Uterus (tissue), 4 donors: ENCODE data around the gene C19orf25. TPM values are rescaled to one million over a fixed set of nuclear protein-coding genes. Genes with fewer than 3 reads are reported as not detected.

Source experiments
- DNase-seq, 2 donors: peaks; one replicate each; pipeline ENCODE4 v3.0.0-alpha.2; 2019 to 2020
- H3K27ac ChIP-seq, 2 donors: fragments of 200-600 bp; sonication (generic); 1 replicate in 1 of 2; 2 replicates in 1 of 2; pipeline ENCODE4 v1.5.1; 2016 to 2018
- H3K27me3 ChIP-seq, 2 donors: fragments of 200-600 bp; sonication (generic); one replicate each; pipeline ENCODE4 v1.5.1; 2018 to 2019; ENCODE audit warnings: control low read depth in 1 of 2
- H3K36me3 ChIP-seq, 2 donors: fragments of 200-600 bp; sonication (generic); one replicate each; pipeline ENCODE4 v1.5.1; 2019; ENCODE audit warnings: control low read depth in 1 of 2
- H3K4me1 ChIP-seq, 2 donors: fragments of 200-600 bp; sonication (generic); one replicate each; pipeline ENCODE4 v1.5.1; 2018 to 2019; ENCODE audit warnings: control low read depth in 1 of 2
- H3K4me3 ChIP-seq, 2 donors: fragments of 200-600 bp; sonication (generic); 1 replicate in 1 of 2; 2 replicates in 1 of 2; pipeline ENCODE4 v1.5.1; 2018 to 2019; ENCODE audit warnings: mild to moderate bottlenecking in 1 of 2
- H3K9me3 ChIP-seq, 2 donors: fragments of 200-600 bp; sonication (generic); one replicate each; pipeline ENCODE4 v1.5.1; 2019; ENCODE audit warnings: control low read depth in 1 of 2
- POLR2A ChIP-seq, 2 donors: fragments of 450-650 bp; IDR thresholded peaks; one replicate each; pipeline ENCODE4 v1.6.1; 2016; ENCODE audit warnings: antibody characterized with exemption in 2 of 2, mild to moderate bottlenecking in 1 of 2, moderate library complexity in 1 of 2
- intact Hi-C: fragments of 100-400 bp; cut with DNase I; formaldehyde crosslinking; loops from one replicate; pipeline ENCODE4 v1.15.1; 2023; ENCODE audit warnings: low total_unique reads
- total RNA-seq, 4 donors: library from RNA; depleted of rRNA in 3 of 4; stranded (reverse); fragments of >200 nt in 3 of 4; gene quantifications; one replicate each; pipeline versions ENCODE4 v1.1.0 to v1.2.4, GENCODE V29; 2014 to 2023
- TF ChIP-seq, protein P1 (sequence below), 4 experiments: fragments of 200-600 bp in 2 of 4; fragments of 450-650 bp in 2 of 4; sonication (generic) in 2 of 4; IDR thresholded peaks; one replicate each; pipeline ENCODE4 v1.5.1; 2016 to 2019; ENCODE audit warnings: antibody characterized with exemption in 4 of 4, mild to moderate bottlenecking in 2 of 4, moderate library complexity in 1 of 4
- donor health status: DM: yes; HTN: yes; CAD: no.

The C19orf25 gene
- total RNA-seq, 4 donors from 2014 or later: 17.7 to 32.9 (median 28.9) TPM

DNA sequence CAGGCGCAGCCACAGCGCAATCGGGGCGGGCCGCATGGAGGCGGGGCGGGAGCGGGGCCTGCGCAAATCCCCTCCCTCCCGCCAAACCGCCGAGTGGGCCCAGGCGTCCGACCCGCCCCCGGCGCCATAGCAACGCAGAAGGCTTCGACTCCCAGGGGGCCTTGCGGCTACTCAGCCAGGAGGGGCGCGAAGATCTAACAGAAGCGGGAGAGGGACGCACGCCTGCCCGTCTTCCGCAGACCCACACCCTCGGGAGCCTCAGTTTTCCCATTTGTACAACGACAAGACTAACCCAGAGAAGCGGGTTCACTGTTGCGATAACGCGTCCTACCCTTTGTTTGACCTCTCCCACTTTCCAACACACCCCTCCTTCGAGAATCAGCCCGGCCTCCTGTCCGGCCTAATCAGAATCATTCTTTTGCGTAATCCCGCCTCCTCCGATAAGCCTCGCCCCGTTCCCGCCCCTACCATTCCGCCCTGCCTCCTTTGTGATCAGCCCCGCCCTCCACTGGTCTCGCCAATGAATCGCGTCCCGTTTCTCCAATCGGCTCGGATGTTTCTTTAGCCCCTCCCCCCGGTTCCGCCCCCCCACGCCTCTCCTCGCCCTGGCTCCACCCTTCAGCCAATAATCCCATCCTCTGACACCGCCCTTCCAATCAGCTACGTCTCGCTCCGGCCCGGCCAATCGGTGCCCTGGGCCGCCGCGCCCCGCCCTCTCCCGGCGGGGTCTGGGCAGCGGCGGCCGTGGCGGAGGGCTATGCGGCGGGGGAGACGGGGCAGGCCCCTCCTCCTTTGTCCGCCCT lies 11.5 kb upstream of the C19orf25 start, which contains the start of gene PCSK4:
Gene PCSK4 (minus strand): TSS at position 40 of the 803 bp plus-strand sequence. CDS start 4 bp downstream, at position 36.
- intact Hi-C loops: no loop called here
- H3K27me3 ChIP-seq: no peaks in the 10 kb centered on the region
- H3K27ac ChIP-seq: peak within 1 kb of the TSS; percentile 69 to 80
- no peaks in the 10 kb centered on the region for H3K36me3 ChIP-seq
- peaks cover 0 to 6% of the 10 kb centered on the region in 2 donors for H3K4me1 ChIP-seq
- peak within 1 kb of the TSS; percentile 44 to 45 for H3K4me3 ChIP-seq
- peak; percentile 99 to 100 for DNase-seq
- H3K9me3 ChIP-seq: no peaks in the 10 kb centered on the region
- peak in 1 of 2 donors; percentile 40 for TF ChIP-seq POLR2A (IDR thresholded peaks at IDR 0.05)
- TF ChIP-seq, protein P1, sequence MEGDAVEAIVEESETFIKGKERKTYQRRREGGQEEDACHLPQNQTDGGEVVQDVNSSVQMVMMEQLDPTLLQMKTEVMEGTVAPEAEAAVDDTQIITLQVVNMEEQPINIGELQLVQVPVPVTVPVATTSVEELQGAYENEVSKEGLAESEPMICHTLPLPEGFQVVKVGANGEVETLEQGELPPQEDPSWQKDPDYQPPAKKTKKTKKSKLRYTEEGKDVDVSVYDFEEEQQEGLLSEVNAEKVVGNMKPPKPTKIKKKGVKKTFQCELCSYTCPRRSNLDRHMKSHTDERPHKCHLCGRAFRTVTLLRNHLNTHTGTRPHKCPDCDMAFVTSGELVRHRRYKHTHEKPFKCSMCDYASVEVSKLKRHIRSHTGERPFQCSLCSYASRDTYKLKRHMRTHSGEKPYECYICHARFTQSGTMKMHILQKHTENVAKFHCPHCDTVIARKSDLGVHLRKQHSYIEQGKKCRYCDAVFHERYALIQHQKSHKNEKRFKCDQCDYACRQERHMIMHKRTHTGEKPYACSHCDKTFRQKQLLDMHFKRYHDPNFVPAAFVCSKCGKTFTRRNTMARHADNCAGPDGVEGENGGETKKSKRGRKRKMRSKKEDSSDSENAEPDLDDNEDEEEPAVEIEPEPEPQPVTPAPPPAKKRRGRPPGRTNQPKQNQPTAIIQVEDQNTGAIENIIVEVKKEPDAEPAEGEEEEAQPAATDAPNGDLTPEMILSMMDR (IDR thresholded peaks at IDR 0.05): peak in 1 of 4 experiments; percentile 6

GRCh38 chr19:1489463-1490310 lies 10.7 kb upstream of the C19orf25 start:
- H3K4me3 ChIP-seq: peak overlapping the region; percentile 37 to 45
- peaks cover 0 to 6% of the 10 kb centered on the region in 2 donors for H3K4me1 ChIP-seq
- peak overlapping the region; percentile 69 to 80 for H3K27ac ChIP-seq
- TF ChIP-seq, protein P1 (IDR thresholded peaks at IDR 0.05): no peak
- TF ChIP-seq POLR2A (IDR thresholded peaks at IDR 0.05): no peak
- no peaks in the 10 kb centered on the region for H3K36me3 ChIP-seq
- H3K27me3 ChIP-seq: no peaks in the 10 kb centered on the region
- H3K9me3 ChIP-seq: no peaks in the 10 kb centered on the region
- intact Hi-C loops: no loop called here
- DNase-seq: no peak

GRCh38 chr19:1488282-1488601 lies 9.2 kb upstream of the C19orf25 start:
- intact Hi-C loops: no loop called here
- Histone ChIP-seq H3K4me3 (no peak overlapping the region), H3K9me3 (no peaks in the 10 kb centered on the region), H3K27ac (no peak overlapping the region), H3K27me3 (no peaks in the 10 kb centered on the region), H3K4me1 (peaks cover 0 to 6% of the 10 kb centered on the region in 2 donors), H3K36me3 (no peaks in the 10 kb centered on the region)
- no peak for DNase-seq
- TF ChIP-seq POLR2A (IDR thresholded peaks at IDR 0.05): no peak
- TF ChIP-seq, protein P1 (IDR thresholded peaks at IDR 0.05): no peak

GRCh38 chr19:1487576-1488281 lies 8.7 kb upstream of the C19orf25 start:
- intact Hi-C loops: no loop called here

More at GRCh38 chr19:1487576-1488281, 8.7 kb upstream of the C19orf25 start:
- Histone ChIP-seq H3K27me3 (no peaks in the 10 kb centered on the region), H3K27ac (no peak overlapping the region), H3K4me3 (no peak overlapping the region), H3K9me3 (no peaks in the 10 kb centered on the region), H3K4me1 (peaks cover 0 to 6% of the 10 kb centered on the region in 2 donors), H3K36me3 (no peaks in the 10 kb centered on the region)
- no peak for DNase-seq
- no peak for TF ChIP-seq POLR2A (IDR thresholded peaks at IDR 0.05)
- TF ChIP-seq, protein P1 (IDR thresholded peaks at IDR 0.05): no peak
